AG10803 (cell line): Measurements from ENCODE around the gene CD300LB.
"Not testable (repeated sequence)": the region's sequence is repeated elsewhere in the genome, so short reads cannot be mapped to it uniquely, and the experiment has no call there.

Source experiments
- DNase-seq: peaks from one replicate; pipeline ENCODE4 v3.0.0; 2010; ENCODE audit warnings: low read depth
- H3K4me3 ChIP-seq: 2 replicates; pipeline ENCODE4 v1.5.1; 2011; ENCODE audit warnings: mild to moderate bottlenecking, low read length, control low read depth
- CTCF ChIP-seq: conservative IDR thresholded peaks from 2 replicates; pipeline ENCODE4 v1.5.1; 2011; ENCODE audit warnings: mild to moderate bottlenecking, low read length, control low read depth, inconsistent platforms

CD300LB gene

DNA sequence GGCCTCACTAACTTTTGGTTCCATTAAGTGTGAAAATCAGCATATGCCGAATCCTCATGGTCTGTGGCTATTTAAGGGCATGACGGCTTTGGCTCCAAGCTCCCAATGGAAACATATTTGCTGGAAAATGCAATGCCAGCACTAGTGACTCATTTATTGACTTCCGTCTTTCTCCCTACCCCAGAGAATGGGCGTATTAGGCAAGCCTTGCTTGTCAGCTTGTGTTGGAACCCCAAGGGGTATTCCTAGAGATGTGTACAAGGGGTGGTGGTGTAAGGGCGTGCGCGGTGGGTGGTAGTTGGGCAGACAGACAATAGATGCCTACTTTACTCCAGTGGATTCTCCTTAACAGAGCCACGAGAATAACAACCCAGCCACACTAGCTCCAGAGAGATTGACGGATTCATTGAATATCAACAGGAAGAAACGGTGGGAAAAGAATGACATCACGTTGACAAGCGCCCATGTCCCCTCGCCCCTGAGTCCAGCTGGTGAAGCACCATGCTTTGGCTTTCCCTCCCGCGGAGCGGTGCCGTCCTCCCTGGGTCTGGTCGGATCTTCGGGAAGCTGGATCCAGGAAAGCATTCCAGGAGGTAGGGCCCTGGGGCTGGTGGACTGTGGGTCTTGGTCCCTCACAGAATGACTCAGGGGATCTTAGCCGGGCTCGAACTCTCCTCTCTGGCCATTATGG, 10.3 kb downstream of the CD300LB start:
- no peak for TF ChIP-seq CTCF
- DNase-seq, result no peak
- H3K4me3 ChIP-seq, result no peak overlapping the region

DNA sequence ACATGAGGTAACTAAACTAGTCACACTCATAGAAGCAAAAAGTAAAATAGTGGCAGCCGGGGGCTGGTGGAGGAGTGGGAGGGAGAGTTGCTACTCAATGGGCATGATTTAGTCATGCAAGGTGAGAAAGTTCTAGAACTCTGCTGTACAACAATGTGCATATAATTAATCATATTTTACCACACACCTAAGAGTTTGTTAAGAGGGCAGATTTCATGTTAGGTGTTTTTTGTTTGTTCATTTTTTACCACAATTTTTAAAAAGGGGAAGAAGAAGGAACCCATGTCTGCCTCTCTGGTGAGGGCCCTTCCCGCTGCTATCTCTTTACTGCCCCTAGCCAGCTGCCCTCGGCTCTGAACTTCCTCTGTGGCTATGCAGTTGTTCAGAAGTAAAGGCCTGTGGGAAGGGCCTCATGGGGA, 11.2 kb downstream of the CD300LB start:
- DNase-seq, result no peak
- no peak overlapping the region for H3K4me3 ChIP-seq
- TF ChIP-seq CTCF, result no peak

DNA sequence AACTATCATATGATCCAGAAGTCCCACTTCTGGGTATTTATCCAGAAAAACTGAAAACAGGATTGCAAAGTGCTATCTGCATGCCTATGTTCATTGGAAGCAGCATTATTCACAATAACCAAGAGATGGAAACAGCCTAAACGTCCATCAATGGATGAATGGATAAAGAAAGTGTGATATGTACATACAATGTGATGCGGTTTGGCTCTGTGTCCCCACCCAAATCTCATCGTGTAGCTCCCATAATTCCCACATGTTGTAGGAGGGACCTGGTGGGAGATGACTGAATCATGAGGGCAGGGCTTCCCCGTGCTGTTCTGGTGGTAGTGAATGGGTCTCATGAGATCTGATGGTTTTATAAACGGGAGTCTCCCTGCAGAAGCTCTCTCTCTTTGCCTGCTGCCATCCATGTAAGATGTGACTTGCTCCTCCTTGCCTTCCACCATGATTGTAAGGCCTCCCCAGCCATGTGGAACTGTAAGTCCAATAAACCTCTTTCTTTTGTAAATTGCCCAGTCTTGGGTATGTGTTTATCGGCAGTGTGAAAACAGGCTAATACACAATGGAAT, 12.8 kb downstream of the CD300LB start:
- not testable (repeated sequence) for DNase-seq, H3K4me3 ChIP-seq

DNA sequence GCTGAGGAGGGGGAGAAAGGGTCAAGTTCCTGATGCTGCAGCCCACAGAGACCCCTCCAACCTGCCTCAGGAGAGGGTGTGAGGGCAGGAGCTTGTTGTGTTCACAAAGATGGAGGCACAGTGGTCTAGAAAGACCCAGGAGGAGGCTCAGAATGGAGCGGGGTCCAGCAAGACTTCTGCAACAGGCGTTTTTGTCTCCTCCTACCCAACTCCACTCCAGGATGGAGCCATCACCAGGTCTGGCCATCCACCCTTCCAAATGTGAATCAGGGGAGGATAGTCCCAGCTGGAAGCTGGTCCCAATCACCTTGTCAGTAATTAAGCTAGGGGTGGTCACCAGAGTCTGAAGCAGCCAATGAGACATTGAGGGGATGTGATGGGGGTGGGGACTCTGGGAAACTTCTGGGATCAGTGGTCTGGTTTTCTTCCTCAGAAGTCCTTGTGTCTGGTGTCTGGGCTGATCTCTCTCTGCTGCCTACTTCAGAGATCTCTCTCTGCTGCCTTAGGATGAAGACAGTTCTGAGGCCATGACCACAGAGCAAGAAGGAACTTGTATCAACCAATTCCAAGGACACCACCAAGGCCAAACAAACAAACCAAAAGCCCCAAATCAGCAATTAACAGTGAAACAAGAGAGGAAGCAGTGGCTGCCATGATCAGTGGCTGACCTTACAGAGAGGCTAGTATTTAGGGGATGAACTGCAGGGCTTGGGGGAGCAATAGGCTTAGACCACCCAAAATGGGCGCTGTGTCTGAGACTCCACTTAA, 14.5 kb downstream of the CD300LB start:
- no peak for TF ChIP-seq CTCF
- no peak for DNase-seq
- H3K4me3 ChIP-seq, result no peak overlapping the region

DNA sequence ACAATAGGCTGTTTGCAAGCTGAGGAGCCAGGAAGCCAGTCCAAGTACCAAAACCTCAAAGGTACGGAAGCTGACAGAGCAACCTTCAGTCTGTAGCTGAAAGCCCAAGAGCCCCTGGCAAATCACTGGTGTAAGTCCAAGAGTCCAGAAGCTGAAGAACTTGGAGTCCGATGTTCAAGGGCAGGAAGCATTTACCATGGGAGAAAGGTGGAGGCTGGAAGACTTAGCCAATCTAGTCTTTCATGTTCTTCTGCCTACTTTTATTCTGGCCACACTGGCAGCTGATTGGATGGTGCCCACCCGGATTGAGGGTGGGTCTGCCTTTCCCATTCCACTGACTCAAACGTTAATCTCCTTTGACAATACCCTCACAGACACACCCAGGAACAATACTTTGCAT, 15.3 kb downstream of the CD300LB start:
- H3K4me3 ChIP-seq, result no peak overlapping the region
- no peak for DNase-seq
- no peak for TF ChIP-seq CTCF

- DNase-seq, result no peak
- no peak overlapping the region for H3K4me3 ChIP-seq
- no peak for TF ChIP-seq CTCF
These were observed 16.5 kb downstream of the CD300LB start for GRCh38 chr17:74514632-74515334.

DNA sequence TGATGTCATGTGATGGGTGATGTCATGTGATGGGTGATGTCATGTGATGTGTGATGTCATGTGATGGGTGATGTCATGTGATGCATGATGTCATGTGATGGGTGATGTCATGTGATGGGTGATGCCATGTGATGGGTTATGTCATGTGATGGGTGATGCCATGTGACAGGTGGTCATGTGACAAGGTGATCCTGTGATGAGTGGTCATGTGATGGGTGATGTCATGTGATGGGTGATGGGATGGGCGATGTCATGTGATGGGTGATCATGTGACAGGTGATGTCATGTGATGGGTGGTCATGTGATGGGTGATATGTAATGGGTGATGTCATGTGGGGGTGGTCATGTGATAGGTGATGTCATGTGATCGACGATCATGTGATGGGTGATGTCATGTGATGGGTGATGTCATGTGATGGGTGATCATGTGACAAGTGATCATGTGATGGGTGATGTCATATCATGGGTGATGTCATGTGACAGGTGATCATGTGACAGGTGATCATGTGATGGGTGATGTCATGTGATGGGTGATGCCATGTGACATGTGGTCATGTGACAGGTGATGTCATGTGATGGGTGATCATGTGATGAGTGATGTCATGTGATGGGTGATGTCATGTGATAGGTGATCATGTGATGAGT, 17.2 kb downstream of the CD300LB start:
- no peak for TF ChIP-seq CTCF
- DNase-seq, result peak; percentile 17
- H3K4me3 ChIP-seq, result no peak overlapping the region
